ENCODE measurements around the gene PSMG2.
A peak's percentile ranks its signal among the peaks of the same experiment; 100 is the strongest.

Gene PSMG2

DNA sequence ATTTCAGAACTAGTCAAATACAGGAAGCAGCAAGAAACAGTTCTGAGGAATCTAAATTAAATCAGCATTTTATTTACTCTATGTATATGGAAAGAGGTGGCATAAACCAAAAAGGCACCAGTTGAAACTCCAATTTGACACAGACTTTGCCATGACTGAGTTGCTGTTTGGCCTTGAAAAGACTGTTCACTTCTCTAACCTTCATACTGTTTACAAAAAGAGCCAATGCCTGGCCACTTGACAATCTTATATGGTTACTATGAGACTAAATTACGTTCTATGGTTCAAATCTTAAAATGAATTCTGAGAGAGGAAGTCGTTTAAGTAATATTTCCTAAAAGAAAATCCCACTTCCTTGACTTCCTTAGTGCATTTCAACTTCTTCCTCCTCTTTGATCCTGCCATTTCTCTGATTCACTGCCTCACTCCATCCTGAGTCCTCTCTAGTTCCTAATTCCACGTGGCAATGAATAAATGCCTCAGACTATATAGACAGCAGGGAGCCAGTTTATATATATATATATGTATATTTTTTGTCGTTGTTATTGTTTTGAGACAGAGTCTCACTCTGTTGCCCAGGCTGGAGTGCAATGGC is 13.5 kb upstream of the PSMG2 start:
- Histone ChIP-seq H3K36me3 (ENCODE audit: control insufficient read depth, insufficient read depth, low read length, severe bottlenecking) (peaks cover 7% of the 10 kb centered on the region), H3K9ac (ENCODE audit: low read length) (no peak overlapping the region), H3K4me3 (ENCODE audit: low read length) (no peak overlapping the region), H3K27me3 (replicated peaks; ENCODE audit: control insufficient read depth, insufficient read depth, low read length) (no peaks in the 10 kb centered on the region), H3K4me1 (ENCODE audit: control insufficient read depth, insufficient read depth, low read length) (no peaks in the 10 kb centered on the region), H3K9me3 (ENCODE audit: control insufficient read depth, low read length) (no peaks in the 10 kb centered on the region)
- no peak for DNase-seq (ENCODE audit: low read depth)

DNA sequence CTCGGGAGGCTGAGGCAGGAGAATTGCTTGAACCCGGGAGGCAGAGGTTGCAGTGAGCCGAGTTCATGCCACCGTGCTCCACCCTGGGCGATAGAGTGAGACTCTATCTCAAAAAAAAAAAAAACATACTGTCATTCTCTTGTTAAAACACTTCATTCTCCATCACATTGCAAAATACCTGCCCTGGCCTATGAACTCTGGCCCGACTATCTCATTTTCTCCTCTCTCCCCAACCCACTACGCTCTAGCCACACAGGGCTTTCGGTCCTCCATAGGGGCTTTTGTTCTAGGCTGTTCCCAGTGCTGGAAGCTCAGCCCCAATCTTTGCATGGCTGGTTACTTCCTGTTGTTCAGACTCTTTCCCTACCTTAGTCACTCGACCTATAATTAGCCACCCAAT is 10.6 kb upstream of the PSMG2 start:
- H3K4me3 ChIP-seq (ENCODE audit: low read length): no peak overlapping the region
- H3K9me3 ChIP-seq (ENCODE audit: control insufficient read depth, low read length): no peaks in the 10 kb centered on the region
- H3K4me1 ChIP-seq (ENCODE audit: control insufficient read depth, insufficient read depth, low read length): no peaks in the 10 kb centered on the region
- no peak overlapping the region for H3K9ac ChIP-seq (ENCODE audit: low read length)
- no peaks in the 10 kb centered on the region for H3K27me3 ChIP-seq (replicated peaks; ENCODE audit: control insufficient read depth, insufficient read depth, low read length)
- peaks cover 11% of the 10 kb centered on the region for H3K36me3 ChIP-seq (ENCODE audit: control insufficient read depth, insufficient read depth, low read length, severe bottlenecking)
- DNase-seq (ENCODE audit: low read depth): no peak

- no peaks in the 10 kb centered on the region for H3K27me3 ChIP-seq (replicated peaks; ENCODE audit: control insufficient read depth, insufficient read depth, low read length)
- no peaks in the 10 kb centered on the region for H3K9me3 ChIP-seq (ENCODE audit: control insufficient read depth, low read length)
- peak; percentile 22 for DNase-seq (ENCODE audit: low read depth)
- no peaks in the 10 kb centered on the region for H3K4me1 ChIP-seq (ENCODE audit: control insufficient read depth, insufficient read depth, low read length)
- H3K36me3 ChIP-seq (ENCODE audit: control insufficient read depth, insufficient read depth, low read length, severe bottlenecking): peaks cover 14% of the 10 kb centered on the region
- H3K9ac ChIP-seq (ENCODE audit: low read length): no peak overlapping the region
- no peak overlapping the region for H3K4me3 ChIP-seq (ENCODE audit: low read length)
Observed at GRCh38 chr18:12694032-12694431, 8.8 kb upstream of the PSMG2 start.

GRCh38 chr18:12699747-12700146 is 3.1 kb upstream of the PSMG2 start:
- Histone ChIP-seq H3K9me3 (ENCODE audit: control insufficient read depth, low read length) (no peaks in the 10 kb centered on the region), H3K4me1 (ENCODE audit: control insufficient read depth, insufficient read depth, low read length) (peaks cover 28% of the 10 kb centered on the region), H3K27me3 (replicated peaks; ENCODE audit: control insufficient read depth, insufficient read depth, low read length) (no peaks in the 10 kb centered on the region), H3K4me3 (ENCODE audit: low read length) (no peak overlapping the region), H3K36me3 (ENCODE audit: control insufficient read depth, insufficient read depth, low read length, severe bottlenecking) (peaks cover 12% of the 10 kb centered on the region), H3K9ac (ENCODE audit: low read length) (no peak overlapping the region)
- DNase-seq (ENCODE audit: low read depth): no peak

DNA sequence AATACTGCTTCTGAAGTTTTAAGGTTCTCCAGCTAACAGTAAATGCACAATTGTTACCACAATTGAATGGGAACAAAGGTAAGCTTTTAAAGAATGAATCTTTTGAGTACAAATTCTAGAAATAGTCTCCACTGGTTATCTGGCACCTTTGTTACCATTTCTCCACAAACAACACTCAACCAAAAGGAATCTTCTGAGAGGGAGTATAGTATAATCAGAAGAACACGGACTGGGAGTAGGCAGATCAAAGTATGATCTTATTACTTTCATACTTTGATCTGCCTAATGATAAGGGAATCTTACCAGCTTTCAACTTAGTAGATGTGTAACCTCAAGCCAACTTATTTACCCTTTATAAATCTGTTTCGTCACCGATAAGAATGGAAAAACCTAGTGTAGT is 1.7 kb upstream of the PSMG2 start:
- peak overlapping the region; percentile 100 for H3K9ac ChIP-seq (ENCODE audit: low read length)
- DNase-seq (ENCODE audit: low read depth): peak; percentile 13
- H3K36me3 ChIP-seq (ENCODE audit: control insufficient read depth, insufficient read depth, low read length, severe bottlenecking): peaks cover 12% of the 10 kb centered on the region
- peaks cover 32% of the 10 kb centered on the region for H3K4me1 ChIP-seq (ENCODE audit: control insufficient read depth, insufficient read depth, low read length)
- no peaks in the 10 kb centered on the region for H3K27me3 ChIP-seq (replicated peaks; ENCODE audit: control insufficient read depth, insufficient read depth, low read length)
- H3K9me3 ChIP-seq (ENCODE audit: control insufficient read depth, low read length): no peaks in the 10 kb centered on the region
- peak overlapping the region; percentile 100 for H3K4me3 ChIP-seq (ENCODE audit: low read length)

- Histone ChIP-seq H3K36me3 (ENCODE audit: control insufficient read depth, insufficient read depth, low read length, severe bottlenecking) (peaks cover 20% of the 10 kb centered on the region), H3K4me3 (ENCODE audit: low read length) (peak overlapping the region; percentile 100), H3K27me3 (replicated peaks; ENCODE audit: control insufficient read depth, insufficient read depth, low read length) (no peaks in the 10 kb centered on the region), H3K4me1 (ENCODE audit: control insufficient read depth, insufficient read depth, low read length) (peaks cover 32% of the 10 kb centered on the region), H3K9ac (ENCODE audit: low read length) (peak overlapping the region; percentile 100), H3K9me3 (ENCODE audit: control insufficient read depth, low read length) (no peaks in the 10 kb centered on the region)
- DNase-seq (ENCODE audit: low read depth): no peak
Observed at GRCh38 chr18:12703096-12703567, 290 bp downstream of the PSMG2 start.

GRCh38 chr18:12703664-12704063 is 822 bp downstream of the PSMG2 start:
- H3K9ac ChIP-seq (ENCODE audit: low read length): peak overlapping the region; percentile 100
- peak; percentile 46 for DNase-seq (ENCODE audit: low read depth)
- peaks cover 32% of the 10 kb centered on the region for H3K4me1 ChIP-seq (ENCODE audit: control insufficient read depth, insufficient read depth, low read length)
- H3K9me3 ChIP-seq (ENCODE audit: control insufficient read depth, low read length): no peaks in the 10 kb centered on the region
- H3K36me3 ChIP-seq (ENCODE audit: control insufficient read depth, insufficient read depth, low read length, severe bottlenecking): peaks cover 23% of the 10 kb centered on the region
- no peaks in the 10 kb centered on the region for H3K27me3 ChIP-seq (replicated peaks; ENCODE audit: control insufficient read depth, insufficient read depth, low read length)
- H3K4me3 ChIP-seq (ENCODE audit: low read length): peak overlapping the region; percentile 100

DNA sequence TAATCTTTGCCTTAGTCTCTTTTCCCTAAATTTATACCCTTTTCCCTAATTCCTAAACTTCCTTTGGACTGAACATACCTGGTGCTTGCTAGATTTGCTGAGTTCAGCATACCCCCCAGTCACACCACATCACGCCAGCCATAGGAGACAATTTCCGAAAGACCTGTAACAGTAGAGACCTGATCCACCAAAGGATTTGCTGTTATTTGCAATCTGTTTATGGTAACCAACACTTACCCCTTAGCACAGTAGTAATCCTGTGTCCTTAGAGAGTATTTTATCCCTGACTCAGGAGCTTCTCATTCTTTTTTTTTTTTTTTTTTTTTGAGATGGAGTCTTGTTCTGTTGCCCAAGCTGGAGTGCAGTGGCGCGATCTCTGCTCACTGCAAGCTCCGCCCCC is 8.6 kb downstream of the PSMG2 start:
- Histone ChIP-seq H3K9me3 (ENCODE audit: control insufficient read depth, low read length) (no peaks in the 10 kb centered on the region), H3K9ac (ENCODE audit: low read length) (no peak overlapping the region), H3K4me3 (ENCODE audit: low read length) (no peak overlapping the region), H3K4me1 (ENCODE audit: control insufficient read depth, insufficient read depth, low read length) (no peaks in the 10 kb centered on the region), H3K36me3 (ENCODE audit: control insufficient read depth, insufficient read depth, low read length, severe bottlenecking) (peaks cover 70% of the 10 kb centered on the region), H3K27me3 (replicated peaks; ENCODE audit: control insufficient read depth, insufficient read depth, low read length) (no peaks in the 10 kb centered on the region)
- DNase-seq (ENCODE audit: low read depth): no peak

GRCh38 chr18:12721495-12722275 is 18.8 kb downstream of the PSMG2 start:
- H3K27me3 ChIP-seq (replicated peaks; ENCODE audit: control insufficient read depth, insufficient read depth, low read length): no peaks in the 10 kb centered on the region
- H3K9me3 ChIP-seq (ENCODE audit: control insufficient read depth, low read length): no peaks in the 10 kb centered on the region
- H3K36me3 ChIP-seq (ENCODE audit: control insufficient read depth, insufficient read depth, low read length, severe bottlenecking): peaks cover 81% of the 10 kb centered on the region
- H3K9ac ChIP-seq (ENCODE audit: low read length): no peak overlapping the region
- no peak for DNase-seq (ENCODE audit: low read depth)
- H3K4me3 ChIP-seq (ENCODE audit: low read length): no peak overlapping the region
- H3K4me1 ChIP-seq (ENCODE audit: control insufficient read depth, insufficient read depth, low read length): no peaks in the 10 kb centered on the region

DNA sequence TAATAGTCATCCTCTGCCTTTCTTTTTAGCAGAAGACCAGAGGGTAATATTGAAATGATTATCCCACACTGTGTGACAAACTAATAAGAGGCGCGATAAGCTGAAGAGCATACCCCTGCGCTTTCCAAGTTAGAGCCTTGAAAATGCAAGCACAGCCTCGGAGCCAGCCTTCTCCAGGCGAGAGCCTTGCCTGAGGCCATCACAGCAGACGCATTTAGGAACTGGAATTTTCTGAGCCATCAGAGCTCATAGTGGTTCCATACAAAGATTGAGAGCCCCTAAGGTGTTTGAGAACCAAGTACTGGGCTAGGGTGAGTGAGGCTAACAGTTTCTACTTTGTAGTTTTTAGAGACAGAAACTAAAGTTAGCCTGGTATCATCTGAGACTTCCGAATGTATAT is 19.9 kb downstream of the PSMG2 start:
- Histone ChIP-seq H3K9me3 (ENCODE audit: control insufficient read depth, low read length) (no peaks in the 10 kb centered on the region), H3K4me1 (ENCODE audit: control insufficient read depth, insufficient read depth, low read length) (no peaks in the 10 kb centered on the region), H3K9ac (ENCODE audit: low read length) (no peak overlapping the region), H3K4me3 (ENCODE audit: low read length) (no peak overlapping the region), H3K27me3 (replicated peaks; ENCODE audit: control insufficient read depth, insufficient read depth, low read length) (no peaks in the 10 kb centered on the region), H3K36me3 (ENCODE audit: control insufficient read depth, insufficient read depth, low read length, severe bottlenecking) (peaks cover 76% of the 10 kb centered on the region)
- DNase-seq (ENCODE audit: low read depth): no peak

DNA sequence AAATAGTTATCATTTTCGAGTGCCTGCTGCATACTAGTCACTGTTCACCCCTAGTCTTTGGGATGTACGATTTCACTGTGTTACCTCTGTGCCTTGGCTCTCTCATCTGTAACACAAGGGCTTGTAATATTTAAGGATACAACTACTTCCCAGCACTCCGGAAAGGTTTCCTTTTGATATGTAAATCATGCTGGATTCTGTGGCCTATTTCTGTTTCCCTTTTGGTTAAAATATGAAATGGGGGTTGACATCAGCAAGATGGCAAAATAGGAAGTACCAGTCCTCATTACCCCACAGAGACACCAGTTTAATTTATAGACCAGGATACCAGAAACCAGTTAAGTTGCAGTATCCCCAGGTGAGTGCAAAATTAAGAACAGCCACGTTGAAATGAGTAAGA is 23.5 kb downstream of the PSMG2 start:
- peaks cover 47% of the 10 kb centered on the region for H3K36me3 ChIP-seq (ENCODE audit: control insufficient read depth, insufficient read depth, low read length, severe bottlenecking)
- no peak for DNase-seq (ENCODE audit: low read depth)
- no peaks in the 10 kb centered on the region for H3K4me1 ChIP-seq (ENCODE audit: control insufficient read depth, insufficient read depth, low read length)
- H3K27me3 ChIP-seq (replicated peaks; ENCODE audit: control insufficient read depth, insufficient read depth, low read length): no peaks in the 10 kb centered on the region
- no peaks in the 10 kb centered on the region for H3K9me3 ChIP-seq (ENCODE audit: control insufficient read depth, low read length)
- no peak overlapping the region for H3K4me3 ChIP-seq (ENCODE audit: low read length)
- H3K9ac ChIP-seq (ENCODE audit: low read length): no peak overlapping the region

Data from adipocyte (in vitro differentiated cells).